ENCODE measurements around the gene SAT2.

DNA sequence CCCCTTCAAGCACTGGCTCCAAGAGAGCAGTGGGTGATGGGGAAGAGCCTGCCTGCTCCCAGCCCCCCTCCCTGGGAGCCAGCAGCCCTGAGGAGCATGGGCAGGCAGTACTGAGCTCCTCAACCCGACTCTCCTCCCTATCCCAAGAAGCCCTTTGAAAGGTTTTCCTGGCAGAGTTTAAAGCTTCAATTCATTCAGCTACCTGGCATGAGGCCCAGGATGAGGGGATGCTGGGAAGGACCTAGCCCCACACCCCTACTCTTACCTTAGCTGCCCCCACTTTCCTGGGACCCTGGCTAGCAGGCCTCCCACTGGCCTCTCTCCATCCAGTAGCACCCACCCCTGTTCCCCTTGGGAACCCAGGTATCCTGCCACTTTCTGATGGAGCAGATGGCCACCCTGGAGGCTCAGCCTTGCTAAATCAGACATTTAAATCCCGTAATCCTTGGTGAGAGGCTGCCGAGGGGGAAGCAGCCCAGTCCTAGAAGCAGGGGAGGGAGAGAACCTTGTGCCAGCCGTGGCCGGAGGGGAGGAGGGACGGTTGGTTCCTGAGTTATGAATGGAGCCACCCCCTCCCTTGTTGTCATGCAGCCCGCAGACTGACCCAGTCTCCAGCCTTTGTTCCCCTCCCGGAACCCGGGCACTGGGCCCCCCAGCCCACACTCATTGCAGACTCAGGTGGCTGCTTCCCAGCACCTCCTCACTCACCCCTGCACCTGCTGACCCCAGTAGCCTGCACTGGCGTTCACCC, 40.2 kb upstream of the SAT2 start:
- no peak for TF ChIP-seq ZNF184 (tag by site-specific recombination; IDR thresholded peaks at IDR 0.05)
- TF ChIP-seq, protein P1, sequence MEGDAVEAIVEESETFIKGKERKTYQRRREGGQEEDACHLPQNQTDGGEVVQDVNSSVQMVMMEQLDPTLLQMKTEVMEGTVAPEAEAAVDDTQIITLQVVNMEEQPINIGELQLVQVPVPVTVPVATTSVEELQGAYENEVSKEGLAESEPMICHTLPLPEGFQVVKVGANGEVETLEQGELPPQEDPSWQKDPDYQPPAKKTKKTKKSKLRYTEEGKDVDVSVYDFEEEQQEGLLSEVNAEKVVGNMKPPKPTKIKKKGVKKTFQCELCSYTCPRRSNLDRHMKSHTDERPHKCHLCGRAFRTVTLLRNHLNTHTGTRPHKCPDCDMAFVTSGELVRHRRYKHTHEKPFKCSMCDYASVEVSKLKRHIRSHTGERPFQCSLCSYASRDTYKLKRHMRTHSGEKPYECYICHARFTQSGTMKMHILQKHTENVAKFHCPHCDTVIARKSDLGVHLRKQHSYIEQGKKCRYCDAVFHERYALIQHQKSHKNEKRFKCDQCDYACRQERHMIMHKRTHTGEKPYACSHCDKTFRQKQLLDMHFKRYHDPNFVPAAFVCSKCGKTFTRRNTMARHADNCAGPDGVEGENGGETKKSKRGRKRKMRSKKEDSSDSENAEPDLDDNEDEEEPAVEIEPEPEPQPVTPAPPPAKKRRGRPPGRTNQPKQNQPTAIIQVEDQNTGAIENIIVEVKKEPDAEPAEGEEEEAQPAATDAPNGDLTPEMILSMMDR (tag by site-specific recombination; IDR thresholded peaks at IDR 0.05) = no peak
- TF ChIP-seq, protein P2, sequence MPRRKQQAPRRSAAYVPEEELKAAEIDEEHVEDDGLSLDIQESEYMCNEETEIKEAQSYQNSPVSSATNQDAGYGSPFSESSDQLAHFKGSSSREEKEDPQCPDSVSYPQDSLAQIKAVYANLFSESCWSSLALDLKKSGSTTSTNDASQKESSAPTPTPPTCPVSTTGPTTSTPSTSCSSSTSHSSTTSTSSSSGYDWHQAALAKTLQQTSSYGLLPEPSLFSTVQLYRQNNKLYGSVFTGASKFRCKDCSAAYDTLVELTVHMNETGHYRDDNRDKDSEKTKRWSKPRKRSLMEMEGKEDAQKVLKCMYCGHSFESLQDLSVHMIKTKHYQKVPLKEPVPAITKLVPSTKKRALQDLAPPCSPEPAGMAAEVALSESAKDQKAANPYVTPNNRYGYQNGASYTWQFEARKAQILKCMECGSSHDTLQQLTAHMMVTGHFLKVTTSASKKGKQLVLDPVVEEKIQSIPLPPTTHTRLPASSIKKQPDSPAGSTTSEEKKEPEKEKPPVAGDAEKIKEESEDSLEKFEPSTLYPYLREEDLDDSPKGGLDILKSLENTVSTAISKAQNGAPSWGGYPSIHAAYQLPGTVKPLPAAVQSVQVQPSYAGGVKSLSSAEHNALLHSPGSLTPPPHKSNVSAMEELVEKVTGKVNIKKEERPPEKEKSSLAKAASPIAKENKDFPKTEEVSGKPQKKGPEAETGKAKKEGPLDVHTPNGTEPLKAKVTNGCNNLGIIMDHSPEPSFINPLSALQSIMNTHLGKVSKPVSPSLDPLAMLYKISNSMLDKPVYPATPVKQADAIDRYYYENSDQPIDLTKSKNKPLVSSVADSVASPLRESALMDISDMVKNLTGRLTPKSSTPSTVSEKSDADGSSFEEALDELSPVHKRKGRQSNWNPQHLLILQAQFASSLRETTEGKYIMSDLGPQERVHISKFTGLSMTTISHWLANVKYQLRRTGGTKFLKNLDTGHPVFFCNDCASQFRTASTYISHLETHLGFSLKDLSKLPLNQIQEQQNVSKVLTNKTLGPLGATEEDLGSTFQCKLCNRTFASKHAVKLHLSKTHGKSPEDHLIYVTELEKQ (tag by site-specific recombination; IDR thresholded peaks at IDR 0.05; ENCODE audit: borderline replicate concordance) = no peak
- TF ChIP-seq, protein P3, sequence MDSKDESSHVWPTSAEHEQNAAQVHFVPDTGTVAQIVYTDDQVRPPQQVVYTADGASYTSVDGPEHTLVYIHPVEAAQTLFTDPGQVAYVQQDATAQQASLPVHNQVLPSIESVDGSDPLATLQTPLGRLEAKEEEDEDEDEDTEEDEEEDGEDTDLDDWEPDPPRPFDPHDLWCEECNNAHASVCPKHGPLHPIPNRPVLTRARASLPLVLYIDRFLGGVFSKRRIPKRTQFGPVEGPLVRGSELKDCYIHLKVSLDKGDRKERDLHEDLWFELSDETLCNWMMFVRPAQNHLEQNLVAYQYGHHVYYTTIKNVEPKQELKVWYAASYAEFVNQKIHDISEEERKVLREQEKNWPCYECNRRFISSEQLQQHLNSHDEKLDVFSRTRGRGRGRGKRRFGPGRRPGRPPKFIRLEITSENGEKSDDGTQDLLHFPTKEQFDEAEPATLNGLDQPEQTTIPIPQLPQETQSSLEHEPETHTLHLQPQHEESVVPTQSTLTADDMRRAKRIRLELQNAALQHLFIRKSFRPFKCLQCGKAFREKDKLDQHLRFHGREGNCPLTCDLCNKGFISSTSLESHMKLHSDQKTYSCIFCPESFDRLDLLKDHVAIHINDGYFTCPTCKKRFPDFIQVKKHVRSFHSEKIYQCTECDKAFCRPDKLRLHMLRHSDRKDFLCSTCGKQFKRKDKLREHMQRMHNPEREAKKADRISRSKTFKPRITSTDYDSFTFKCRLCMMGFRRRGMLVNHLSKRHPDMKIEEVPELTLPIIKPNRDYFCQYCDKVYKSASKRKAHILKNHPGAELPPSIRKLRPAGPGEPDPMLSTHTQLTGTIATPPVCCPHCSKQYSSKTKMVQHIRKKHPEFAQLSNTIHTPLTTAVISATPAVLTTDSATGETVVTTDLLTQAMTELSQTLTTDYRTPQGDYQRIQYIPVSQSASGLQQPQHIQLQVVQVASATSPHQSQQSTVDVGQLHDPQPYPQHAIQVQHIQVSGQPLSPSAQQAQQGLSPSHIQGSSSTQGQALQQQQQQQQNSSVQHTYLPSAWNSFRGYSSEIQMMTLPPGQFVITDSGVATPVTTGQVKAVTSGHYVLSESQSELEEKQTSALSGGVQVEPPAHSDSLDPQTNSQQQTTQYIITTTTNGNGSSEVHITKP (tag by site-specific recombination; IDR thresholded peaks at IDR 0.05) = no peak
- TF ChIP-seq ZBTB21 (tag by site-specific recombination; IDR thresholded peaks at IDR 0.05) = no peak
- no peak for TF ChIP-seq KLF16 (tag by site-specific recombination; IDR thresholded peaks at IDR 0.05)
